MCF 10A (cell line): ENCODE measurements around the gene C4orf17. TPM values are rescaled to one million over a fixed set of nuclear protein-coding genes. Genes with fewer than 3 reads are reported as not detected.

Experiments
- BruUV-seq: library from RNA; stranded (reverse); fragments of 400-500 nt; replicated peaks from 2 replicates; lab custom pipeline; 2021; lab: Mats Ljungman, UMichigan
- CTCF ChIA-PET: fragments of 300-600 bp; sonication (Branson Sonifier 250); formaldehyde crosslinking; extraction: SDS; loops from one replicate; lab custom pipeline; 2021; ENCODE audit warnings: antibody characterized with exemption, inconsistent platforms; lab: Yijun Ruan, JAX
- POLR2A ChIA-PET: fragments of 300-600, 350-650 bp; sonication (Branson Sonifier 250); formaldehyde crosslinking; extraction: SDS; loops from one replicate; lab custom pipeline; 2020; ENCODE audit warnings: antibody characterized with exemption, inconsistent platforms; lab: Yijun Ruan, JAX
- DNase-seq: peaks from one replicate; pipeline ENCODE4 v3.0.0-alpha.2; 2018; ENCODE audit not compliant: unreplicated experiment
- H3K27ac Mint-ChIP-seq: one replicate; pipeline ENCODE4 v1.8.0; 2022; ENCODE audit warnings: mild to moderate bottlenecking, low read depth, mixed read lengths; ENCODE audit not compliant: unreplicated experiment
- H3K27me3 Mint-ChIP-seq: one replicate; pipeline ENCODE4 v1.8.0; 2022; ENCODE audit warnings: mixed read lengths; ENCODE audit not compliant: insufficient read depth, unreplicated experiment
- H3K36me3 Mint-ChIP-seq: one replicate; pipeline ENCODE4 v1.8.0; 2022; ENCODE audit warnings: mild to moderate bottlenecking, moderate library complexity, mixed read lengths; ENCODE audit not compliant: insufficient read depth, unreplicated experiment
- H3K4me1 Mint-ChIP-seq: one replicate; pipeline ENCODE4 v1.8.0; 2022; ENCODE audit warnings: mixed read lengths; ENCODE audit not compliant: insufficient read depth, unreplicated experiment
- H3K4me3 Mint-ChIP-seq: one replicate; pipeline ENCODE4 v1.8.0; 2022; ENCODE audit warnings: mild to moderate bottlenecking, moderate library complexity, mixed read lengths; ENCODE audit not compliant: unreplicated experiment
- H3K9me3 Mint-ChIP-seq: one replicate; pipeline ENCODE4 v1.8.0; 2022; ENCODE audit warnings: mixed read lengths; ENCODE audit not compliant: unreplicated experiment
- intact Hi-C: fragments of 100-400 bp; cut with micrococcal nuclease; formaldehyde crosslinking; loops from 2 replicates; pipeline ENCODE4 v1.14.1; 2022
- total RNA-seq: library from RNA; stranded (reverse); gene quantifications from 2 replicates; pipeline ENCODE4 v1.2.3, GENCODE V29; 2022
- TF ChIP-seq, protein P1 (sequence below): fragments of 200-600 bp; IDR thresholded peaks from one replicate; pipeline ENCODE4 v1.8.0; 2022; ENCODE audit warnings: antibody characterized with exemption, mild to moderate bottlenecking; ENCODE audit not compliant: unreplicated experiment

C4orf17 gene
- total RNA-seq, 1 experiment from 2014 or later: not detected

DNA sequence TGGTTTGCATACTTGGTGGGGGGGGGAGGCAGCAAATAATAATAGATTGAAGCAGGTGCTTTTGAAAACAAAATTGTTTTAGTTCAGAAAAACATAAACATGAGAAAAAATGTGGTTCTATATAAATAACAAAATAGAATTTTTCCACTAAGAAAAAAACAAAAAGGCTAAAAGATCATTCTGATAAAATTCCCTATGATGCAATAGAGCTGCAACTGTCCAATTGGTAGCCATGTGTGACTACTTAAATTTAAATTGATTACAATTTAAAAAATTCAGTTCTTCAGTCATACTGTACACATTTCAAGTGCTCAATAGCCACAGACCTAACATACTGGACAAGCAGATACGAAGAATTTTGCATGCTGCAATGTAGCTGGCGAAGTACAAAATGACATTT lies 42.1 kb downstream of the C4orf17 start:
- H3K36me3 Mint-ChIP-seq: peaks cover 13% of the 10 kb centered on the region
- no TSS peak for BruUV-seq
- no peak overlapping the region for H3K27ac Mint-ChIP-seq
- no peaks in the 10 kb centered on the region for H3K9me3 Mint-ChIP-seq
- TF ChIP-seq, protein P1, sequence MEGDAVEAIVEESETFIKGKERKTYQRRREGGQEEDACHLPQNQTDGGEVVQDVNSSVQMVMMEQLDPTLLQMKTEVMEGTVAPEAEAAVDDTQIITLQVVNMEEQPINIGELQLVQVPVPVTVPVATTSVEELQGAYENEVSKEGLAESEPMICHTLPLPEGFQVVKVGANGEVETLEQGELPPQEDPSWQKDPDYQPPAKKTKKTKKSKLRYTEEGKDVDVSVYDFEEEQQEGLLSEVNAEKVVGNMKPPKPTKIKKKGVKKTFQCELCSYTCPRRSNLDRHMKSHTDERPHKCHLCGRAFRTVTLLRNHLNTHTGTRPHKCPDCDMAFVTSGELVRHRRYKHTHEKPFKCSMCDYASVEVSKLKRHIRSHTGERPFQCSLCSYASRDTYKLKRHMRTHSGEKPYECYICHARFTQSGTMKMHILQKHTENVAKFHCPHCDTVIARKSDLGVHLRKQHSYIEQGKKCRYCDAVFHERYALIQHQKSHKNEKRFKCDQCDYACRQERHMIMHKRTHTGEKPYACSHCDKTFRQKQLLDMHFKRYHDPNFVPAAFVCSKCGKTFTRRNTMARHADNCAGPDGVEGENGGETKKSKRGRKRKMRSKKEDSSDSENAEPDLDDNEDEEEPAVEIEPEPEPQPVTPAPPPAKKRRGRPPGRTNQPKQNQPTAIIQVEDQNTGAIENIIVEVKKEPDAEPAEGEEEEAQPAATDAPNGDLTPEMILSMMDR: no peak
- intact Hi-C loops: no loop called here
- no peak overlapping the region for H3K4me3 Mint-ChIP-seq
- DNase-seq: no peak
- ChIA-PET POLR2A (interaction anchor here (0.6 to 0.7 kb wide), 2 partner anchors 107 to 421 kb away, joined by 3 read pairs; no protein-coding TSS in a partner anchor), CTCF (interaction anchor here (0.6 to 1.2 kb wide), 2 partner anchors 68 to 332 kb away, joined by 3 to 5 read pairs; no protein-coding TSS in a partner anchor)
- no peaks in the 10 kb centered on the region for H3K4me1 Mint-ChIP-seq
- H3K27me3 Mint-ChIP-seq: no peaks in the 10 kb centered on the region

DNA sequence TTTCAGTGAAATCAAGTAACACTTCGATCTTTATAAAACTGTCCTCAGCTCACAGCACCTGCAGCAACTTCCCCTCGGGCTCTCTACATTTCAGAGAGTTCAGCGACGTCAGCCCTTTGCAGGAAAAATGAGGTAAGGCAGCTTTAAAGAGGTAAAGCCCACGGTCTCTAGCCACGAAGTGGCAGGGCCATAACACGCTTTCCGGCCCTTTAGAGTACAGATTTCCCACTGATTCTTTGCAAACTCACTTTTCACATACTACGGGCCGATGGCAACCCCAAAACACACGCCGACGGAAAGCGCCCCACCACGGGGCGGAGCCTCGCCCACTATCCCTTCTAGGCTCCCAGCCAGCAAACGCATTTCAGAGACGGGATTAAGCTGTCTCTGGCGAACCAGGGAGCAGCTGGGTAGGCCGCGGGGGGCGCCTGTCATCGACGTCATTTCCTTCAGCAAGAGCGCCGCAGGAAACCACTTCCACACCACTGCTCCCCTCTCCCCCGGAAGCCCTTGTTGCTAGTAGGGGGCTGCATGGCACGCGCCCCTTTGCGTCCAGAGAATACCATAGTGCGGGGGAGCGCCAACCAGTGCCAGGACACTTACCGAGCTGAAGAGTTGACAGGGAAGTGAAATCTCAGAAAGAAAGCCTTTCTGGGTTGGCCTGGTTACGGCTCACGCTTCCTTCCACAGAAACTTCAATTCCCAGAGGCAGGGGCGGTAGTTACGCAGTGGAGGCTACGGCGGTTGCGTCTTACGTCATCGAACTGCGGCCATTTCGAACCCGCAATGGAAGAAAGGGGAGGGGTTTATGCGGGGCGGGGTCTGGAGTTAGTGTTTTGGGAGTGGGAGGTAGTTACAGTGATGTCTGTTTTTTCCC lies 52.7 kb downstream of the C4orf17 start, which contains the start of gene TRMT10A:
Gene TRMT10A, minus strand, starts transcription at position 730 of the 877 bp plus-strand sequence. CDS start 4,701 bp downstream, outside the sequence.
- DNase-seq: peak; percentile 97
- TF ChIP-seq, protein P1: no peak
- TSS peak; percentile 87 for BruUV-seq
- Mint-ChIP-seq H3K4me3 (peak within 1 kb of the TSS; percentile 93), H3K27me3 (peaks cover 15% of the 10 kb centered on the region), H3K4me1 (no peaks in the 10 kb centered on the region), H3K9me3 (no peaks in the 10 kb centered on the region), H3K27ac (peak within 1 kb of the TSS; percentile 100), H3K36me3 (peaks cover 12% of the 10 kb centered on the region)
- ChIA-PET CTCF (interaction anchor here (0.6 to 2.6 kb wide), 12 partner anchors 13 to 385 kb away, joined by 3 to 20 read pairs (median 3); no protein-coding TSS in a partner anchor), POLR2A (interaction anchor here (0.5 to 3.3 kb wide), 33 partner anchors 9 to 1421 kb away, joined by 3 to 34 read pairs (median 4); partner anchors contain the start of genes DAPP1, DNAJB14, H2AZ1 and LAMTOR3)
- intact Hi-C loops: loop anchor here (1.0 to 2.0 kb wide), 2 partner anchors 199 to 386 kb away; no protein-coding TSS in a partner anchor

DNA sequence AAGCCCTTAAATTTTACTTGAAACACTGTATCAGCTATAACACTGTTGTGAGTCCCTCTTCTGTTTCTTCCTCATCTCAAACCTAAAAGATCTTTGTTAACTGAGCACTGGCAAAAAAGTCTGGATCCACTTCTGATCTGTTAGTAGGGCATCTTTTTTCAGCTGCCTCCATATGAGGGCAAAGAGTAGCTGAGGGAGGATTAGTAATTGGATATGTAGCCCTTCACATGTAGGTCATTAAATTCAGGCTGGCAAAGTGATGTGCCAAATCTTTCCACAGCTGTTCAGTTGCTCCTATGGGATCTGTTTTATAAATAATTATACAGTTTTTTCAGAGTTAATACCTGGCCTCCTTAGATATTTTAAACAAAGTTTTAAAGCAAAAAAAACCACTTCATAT lies 54.1 kb downstream of the C4orf17 start:
- Mint-ChIP-seq H3K4me1 (no peaks in the 10 kb centered on the region), H3K36me3 (peaks cover 12% of the 10 kb centered on the region), H3K4me3 (peak overlapping the region; percentile 93), H3K27me3 (peaks cover 28% of the 10 kb centered on the region), H3K9me3 (no peaks in the 10 kb centered on the region), H3K27ac (no peak overlapping the region)
- CTCF ChIA-PET: interaction anchor here (2.6 kb wide), 1 partner anchor 243 kb away, joined by 20 read pairs; no protein-coding TSS in a partner anchor
- POLR2A ChIA-PET: interaction anchor here (0.6 to 3.3 kb wide), 6 partner anchors 8 to 384 kb away, joined by 3 to 34 read pairs (median 13); partner anchors contain the start of genes DAPP1 and DNAJB14
- intact Hi-C loops: no loop called here
- TF ChIP-seq, protein P1: no peak
- DNase-seq: no peak
- no TSS peak for BruUV-seq
